Measurements from ENCODE around the gene NTNG2.
A peak's percentile ranks its signal among the peaks of the same experiment; 100 is the strongest.

NTNG2 gene

GRCh38 chr9:132201139-132201538, 39.3 kb downstream of the NTNG2 start:
- DNase-seq (ENCODE audit: low spot score) (no peak), FAIRE-seq (no peak)

DNA sequence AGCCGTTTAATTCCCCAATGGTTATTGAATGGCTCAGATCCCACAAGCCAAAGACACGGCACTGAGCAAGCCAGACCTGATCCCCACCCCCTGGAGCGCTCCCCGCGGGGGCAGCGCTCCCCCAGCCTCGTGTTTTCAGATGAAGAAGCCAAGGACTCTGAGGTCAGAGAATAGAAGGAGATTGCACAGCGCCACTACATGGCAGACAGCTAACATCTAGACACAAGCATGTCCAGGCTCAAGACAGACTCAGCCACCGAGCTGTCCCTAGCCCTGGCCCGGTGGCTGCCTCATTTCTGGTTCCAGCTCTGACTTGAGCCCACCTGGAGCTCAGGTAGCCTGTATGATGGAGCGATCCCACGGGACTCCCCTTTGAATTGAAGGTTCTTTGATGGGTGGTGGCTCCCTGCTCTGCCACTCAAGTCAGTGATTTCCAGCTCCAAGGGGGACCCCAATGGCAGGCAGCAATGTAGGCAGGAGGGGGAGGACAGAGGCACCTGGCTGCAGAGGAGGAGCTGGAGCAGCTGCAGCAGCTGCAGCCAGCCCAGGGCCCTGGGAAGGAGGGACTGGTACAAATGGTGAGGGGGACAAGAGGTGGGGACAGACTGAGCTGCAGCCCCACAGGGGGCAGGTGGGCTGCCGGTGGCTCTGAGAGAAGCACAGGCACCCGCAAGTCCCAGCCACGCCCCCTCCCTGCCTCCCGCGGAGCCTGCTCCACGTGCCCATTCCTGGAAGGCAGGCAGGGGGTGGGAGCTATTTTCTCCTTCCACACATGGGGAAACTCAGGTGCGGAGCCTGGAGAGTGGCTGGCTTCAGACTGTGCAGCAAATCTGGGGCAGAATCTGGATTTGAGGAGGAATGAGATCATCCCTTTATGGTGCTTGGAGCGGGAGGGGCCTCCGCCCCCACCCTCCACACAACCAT, 40.2 kb downstream of the NTNG2 start:
- FAIRE-seq (no peak), DNase-seq (ENCODE audit: low spot score) (no peak)

DNA sequence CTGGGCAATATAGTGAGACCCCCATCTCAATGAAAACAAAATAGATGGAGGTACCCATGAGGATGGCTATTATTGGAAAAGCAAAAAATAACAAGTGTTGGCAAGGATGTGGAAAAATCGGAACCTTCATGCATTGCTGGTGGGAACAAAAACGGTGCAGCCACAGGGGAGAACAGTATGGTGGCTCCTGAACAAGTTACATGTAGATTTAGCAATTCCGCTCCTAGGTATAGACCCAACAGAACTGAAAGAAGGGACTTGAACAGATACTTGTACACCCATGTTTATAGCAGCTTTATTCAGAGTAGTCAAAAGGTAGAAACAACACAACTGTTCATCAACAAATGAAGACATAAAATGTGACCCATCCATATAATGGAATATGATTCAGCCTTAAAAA, 43.0 kb downstream of the NTNG2 start:
- DNase-seq (ENCODE audit: low spot score), result no peak
- no peak for FAIRE-seq

- no peak for DNase-seq (ENCODE audit: low spot score)
- FAIRE-seq, result no peak
Measured at GRCh38 chr9:132207215-132207614, 45.4 kb downstream of the NTNG2 start.

DNA sequence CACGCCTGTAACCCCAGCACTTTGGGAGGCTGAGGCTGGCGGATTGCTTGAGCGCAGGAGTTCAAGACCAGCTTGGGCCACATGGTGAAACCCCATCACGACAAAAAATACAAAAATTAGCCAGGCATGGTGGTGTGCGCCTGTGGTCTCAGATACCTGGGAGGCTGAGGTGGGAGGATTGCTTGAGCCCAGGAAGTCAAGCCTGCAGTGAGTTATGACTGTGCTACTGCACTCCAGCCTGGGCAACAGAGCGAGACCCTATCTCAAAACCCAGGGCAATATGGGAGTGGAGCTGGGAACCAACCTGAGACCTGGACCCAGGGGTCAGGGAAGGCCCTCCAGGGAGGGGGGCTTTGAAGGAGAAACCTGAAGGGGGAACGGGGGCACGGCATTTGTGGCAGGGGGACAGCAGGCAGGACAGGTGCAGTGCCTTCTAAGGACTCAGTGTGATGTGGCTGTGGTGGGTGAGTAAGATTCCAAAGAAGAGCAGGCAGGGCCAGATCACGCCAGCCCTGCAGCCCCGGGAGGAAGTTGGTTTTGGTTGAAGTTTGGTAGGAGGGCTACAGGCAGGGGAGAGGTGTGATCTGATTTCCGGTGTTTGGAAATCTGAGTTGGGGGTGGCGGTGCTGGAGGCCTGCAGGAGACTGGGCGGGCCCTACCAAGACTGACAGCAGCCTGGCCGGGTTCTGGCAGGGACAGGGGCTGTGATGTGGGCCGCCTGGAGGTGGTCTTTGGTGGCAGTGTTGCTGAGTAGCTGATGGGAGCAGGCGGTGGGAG, 46.2 kb downstream of the NTNG2 start:
- DNase-seq (ENCODE audit: low spot score) (no peak), FAIRE-seq (no peak)

DNA sequence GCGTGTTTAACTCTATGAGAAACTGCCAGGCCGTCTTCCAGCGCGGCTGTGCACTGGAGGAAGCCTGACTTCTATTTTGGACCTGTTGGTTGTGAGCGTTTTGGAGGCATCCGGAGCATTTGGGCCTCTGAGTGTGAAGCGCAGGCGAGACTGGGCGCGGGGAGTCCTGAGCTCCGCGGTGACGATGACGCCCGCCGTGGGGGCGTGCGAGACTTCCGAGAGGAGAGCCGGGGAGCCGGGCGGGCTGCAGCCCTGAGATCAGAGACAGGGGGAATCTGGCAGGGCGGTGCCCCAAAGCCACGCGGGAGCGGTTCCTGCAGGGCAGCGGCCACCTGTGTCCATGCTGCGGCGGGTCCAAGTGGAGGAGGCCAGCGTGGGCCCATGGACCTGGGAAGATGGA, 47.4 kb downstream of the NTNG2 start:
- DNase-seq (ENCODE audit: low spot score) (no peak), FAIRE-seq (no peak)

GRCh38 chr9:132210472-132211145, 48.8 kb downstream of the NTNG2 start:
- FAIRE-seq (no peak), DNase-seq (ENCODE audit: low spot score) (no peak)

DNA sequence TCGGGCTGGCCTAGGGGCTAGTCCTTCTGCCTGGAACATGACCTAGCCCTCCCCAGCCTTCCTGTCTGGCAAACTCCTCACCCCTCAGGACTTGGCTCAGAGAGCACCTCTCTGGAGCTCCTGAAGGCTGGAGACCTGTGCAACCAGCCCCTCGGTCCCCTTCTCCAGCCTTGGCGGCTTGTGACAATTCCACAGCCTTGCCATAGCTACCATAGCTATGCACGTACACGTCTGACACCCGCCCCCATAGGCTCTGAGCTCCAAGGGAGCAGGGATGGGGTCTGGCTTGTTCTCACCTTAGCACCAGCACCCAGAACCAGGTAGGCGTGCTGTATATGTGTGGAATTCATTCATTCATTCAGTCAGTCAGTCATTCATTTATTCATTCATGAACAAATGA, 49.7 kb downstream of the NTNG2 start:
- FAIRE-seq (no peak), DNase-seq (ENCODE audit: low spot score) (no peak)

- FAIRE-seq (no peak), DNase-seq (ENCODE audit: low spot score) (peak; percentile 95)
Measured at GRCh38 chr9:132214027-132214622, 52.3 kb downstream of the NTNG2 start.

- no peak for FAIRE-seq
- DNase-seq (ENCODE audit: low spot score), result no peak
Measured at GRCh38 chr9:132216861-132217619, 55.2 kb downstream of the NTNG2 start.

- no peak for FAIRE-seq
- no peak for DNase-seq (ENCODE audit: low spot score)
Measured at GRCh38 chr9:132218208-132218607, 56.4 kb downstream of the NTNG2 start.

DNA sequence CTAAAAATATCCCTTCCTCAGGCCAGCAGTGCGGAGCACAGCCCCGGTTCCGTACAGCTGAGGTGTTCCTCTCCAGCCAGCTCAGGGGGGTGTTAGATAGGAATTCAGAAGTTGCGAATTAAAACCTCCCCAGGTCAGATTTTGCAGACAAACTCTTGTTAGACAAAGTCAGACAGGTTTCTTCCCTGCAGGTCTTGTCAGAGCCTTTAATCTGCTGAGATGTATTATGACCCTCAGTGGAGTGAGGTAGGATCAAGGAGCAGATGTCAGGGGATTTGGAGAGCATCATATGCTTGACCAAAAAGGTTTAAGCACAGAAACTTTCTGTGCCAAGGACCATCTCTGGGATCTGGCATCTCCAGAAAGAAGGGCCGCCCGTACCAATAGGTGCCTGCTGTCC, 60.1 kb downstream of the NTNG2 start:
- DNase-seq (ENCODE audit: low spot score) (no peak), FAIRE-seq (no peak)

- DNase-seq (ENCODE audit: low spot score), result no peak
Measured at GRCh38 chr9:132224645-132225044, 62.8 kb downstream of the NTNG2 start.

GRCh38 chr9:132226571-132227430, 64.9 kb downstream of the NTNG2 start:
- DNase-seq (ENCODE audit: low spot score) (no peak), FAIRE-seq (no peak)

More at GRCh38 chr9:132224645-132225044, 62.8 kb downstream of the NTNG2 start:
- no peak for FAIRE-seq

- no peak for FAIRE-seq
- DNase-seq (ENCODE audit: low spot score), result no peak
Measured at GRCh38 chr9:132228062-132228461, 66.2 kb downstream of the NTNG2 start.

DNA sequence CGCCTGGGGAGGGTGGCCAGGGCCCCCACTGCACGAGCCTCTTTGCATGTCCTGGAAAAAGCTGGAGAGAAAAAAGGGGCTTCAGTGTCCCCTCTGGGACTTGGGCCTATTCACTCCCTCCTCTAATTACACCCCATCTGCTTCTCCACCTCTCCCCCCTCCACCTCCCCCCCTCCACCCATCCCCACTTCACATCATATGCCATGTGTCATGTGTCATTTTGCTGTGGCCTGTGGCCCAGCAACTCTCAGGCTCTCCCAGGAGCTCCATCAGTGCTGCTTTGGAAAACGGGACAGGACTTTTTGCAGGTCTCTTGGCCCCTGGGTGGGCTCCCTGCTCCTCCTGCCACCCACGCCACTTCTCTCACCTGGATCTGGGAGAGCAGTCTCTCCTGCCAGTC, 68.7 kb downstream of the NTNG2 start:
- DNase-seq (ENCODE audit: low spot score) (no peak), FAIRE-seq (no peak)

GRCh38 chr9:132231019-132231701, 69.3 kb downstream of the NTNG2 start:
- DNase-seq (ENCODE audit: low spot score) (no peak), FAIRE-seq (no peak)

DNA sequence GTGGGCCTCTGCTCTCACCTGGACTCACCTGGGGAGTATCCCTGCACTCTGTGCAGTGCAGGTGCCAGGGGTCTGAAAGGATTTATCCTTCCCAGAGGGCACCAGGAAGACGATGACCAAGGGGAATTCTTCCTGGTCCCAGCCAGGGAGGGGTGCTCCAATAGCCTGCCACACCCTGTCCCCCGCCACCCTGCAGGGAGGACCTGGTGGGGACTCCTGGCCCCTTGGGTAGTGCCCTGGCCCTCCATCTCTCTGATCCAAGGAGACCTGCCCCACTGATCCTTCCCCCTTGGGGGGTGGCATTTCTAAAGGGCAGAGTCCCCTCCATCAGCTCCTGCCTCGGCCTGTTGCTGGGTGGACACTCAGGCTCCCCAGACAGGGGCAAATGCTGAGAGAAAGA, 70.7 kb downstream of the NTNG2 start:
- FAIRE-seq, result no peak

GRCh38 chr9:132233138-132233537, 71.3 kb downstream of the NTNG2 start:
- FAIRE-seq (no peak), DNase-seq (ENCODE audit: low spot score) (no peak)

More for the DNA sequence above, 70.7 kb downstream of the NTNG2 start:
- DNase-seq (ENCODE audit: low spot score), result no peak

All from urothelium cell line (cell line).